IPS-20b (cell line): ENCODE measurements around the gene DZIP3.

Source experiments
- H3K27ac ChIP-seq: one replicate; pipeline ENCODE4 v1.5.1; 2013; ENCODE audit warnings: low read length
- H3K27me3 ChIP-seq: 2 replicates; pipeline ENCODE4 v1.6.1; 2013; ENCODE audit warnings: mild to moderate bottlenecking, low read length, inconsistent platforms; ENCODE audit not compliant: insufficient read depth
- H3K36me3 ChIP-seq: 2 replicates; pipeline ENCODE4 v1.6.1; 2013; ENCODE audit warnings: low read depth, mild to moderate bottlenecking, inconsistent platforms, low read length, moderate library complexity; ENCODE audit not compliant: insufficient read depth
- H3K4me1 ChIP-seq: 2 replicates; pipeline ENCODE4 v1.6.1; 2013; ENCODE audit warnings: mild to moderate bottlenecking, control low read depth, inconsistent platforms, low read length, moderate library complexity; ENCODE audit not compliant: insufficient read depth
- H3K4me3 ChIP-seq: 2 replicates; pipeline ENCODE4 v1.5.1; 2013; ENCODE audit warnings: mild to moderate bottlenecking, low read length, inconsistent platforms
- H3K9ac ChIP-seq: 2 replicates; pipeline ENCODE4 v1.6.1; 2013; ENCODE audit warnings: low read depth, mild to moderate bottlenecking, inconsistent platforms, low read length, moderate library complexity
- H3K9me3 ChIP-seq: 2 replicates; pipeline ENCODE4 v1.6.1; 2013; ENCODE audit warnings: mild to moderate bottlenecking, low read depth, low read length, inconsistent platforms; ENCODE audit not compliant: insufficient read depth

Gene DZIP3

DNA sequence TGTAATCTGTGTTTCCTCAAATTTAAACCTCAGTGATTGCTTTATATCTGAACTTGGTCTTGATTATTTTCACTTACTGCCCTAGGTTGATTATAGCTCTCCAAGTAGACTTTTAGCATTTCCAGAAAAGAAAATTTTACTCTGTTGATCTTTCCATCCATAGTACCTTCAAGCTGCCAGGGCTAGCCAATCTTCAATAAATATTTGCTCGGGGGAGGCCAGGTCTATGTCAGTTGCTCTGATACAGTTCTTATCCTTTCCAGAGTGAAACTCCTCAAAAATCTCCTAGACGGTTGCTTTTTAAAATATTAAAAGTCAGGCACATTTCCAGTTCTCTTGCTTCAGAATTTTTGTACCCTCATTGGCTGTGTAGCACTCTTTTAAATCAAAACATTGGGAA lies 128.9 kb downstream of the DZIP3 start:
- Histone ChIP-seq H3K4me1 (no peaks in the 10 kb centered on the region), H3K36me3 (no peaks in the 10 kb centered on the region), H3K9ac (no peak overlapping the region), H3K27ac (no peak overlapping the region), H3K27me3 (no peaks in the 10 kb centered on the region), H3K9me3 (no peaks in the 10 kb centered on the region), H3K4me3 (no peak overlapping the region)

- Histone ChIP-seq H3K36me3 (no peaks in the 10 kb centered on the region), H3K4me1 (no peaks in the 10 kb centered on the region), H3K27ac (no peak overlapping the region), H3K9ac (no peak overlapping the region), H3K4me3 (no peak overlapping the region), H3K9me3 (no peaks in the 10 kb centered on the region), H3K27me3 (no peaks in the 10 kb centered on the region)
Observed at GRCh38 chr3:108719178-108719806, 129.8 kb downstream of the DZIP3 start.

GRCh38 chr3:108722724-108723123 lies 133.2 kb downstream of the DZIP3 start:
- Histone ChIP-seq H3K27me3 (no peaks in the 10 kb centered on the region), H3K27ac (no peak overlapping the region), H3K9ac (no peak overlapping the region), H3K4me1 (no peaks in the 10 kb centered on the region), H3K36me3 (no peaks in the 10 kb centered on the region), H3K4me3 (no peak overlapping the region), H3K9me3 (no peaks in the 10 kb centered on the region; the same call in 1 of the 2 replicates)

GRCh38 chr3:108724101-108724500 lies 134.6 kb downstream of the DZIP3 start:
- H3K4me1 ChIP-seq: no peaks in the 10 kb centered on the region
- no peaks in the 10 kb centered on the region; the same call in 1 of the 2 replicates for H3K9me3 ChIP-seq
- no peaks in the 10 kb centered on the region for H3K27me3 ChIP-seq

GRCh38 chr3:108728105-108728504 lies 138.6 kb downstream of the DZIP3 start:
- H3K27me3 ChIP-seq: no peaks in the 10 kb centered on the region

More at GRCh38 chr3:108724101-108724500, 134.6 kb downstream of the DZIP3 start:
- no peak overlapping the region for H3K27ac ChIP-seq
- H3K36me3 ChIP-seq: no peaks in the 10 kb centered on the region
- H3K4me3 ChIP-seq: no peak overlapping the region
- no peak overlapping the region for H3K9ac ChIP-seq

GRCh38 chr3:108728934-108729333 lies 139.4 kb downstream of the DZIP3 start:
- H3K9me3 ChIP-seq: no peaks in the 10 kb centered on the region; the same call in 1 of the 2 replicates
- no peak overlapping the region for H3K9ac ChIP-seq
- no peaks in the 10 kb centered on the region for H3K4me1 ChIP-seq
- H3K4me3 ChIP-seq: no peak overlapping the region
- H3K27me3 ChIP-seq: no peaks in the 10 kb centered on the region
- H3K27ac ChIP-seq: no peak overlapping the region
- no peaks in the 10 kb centered on the region for H3K36me3 ChIP-seq

More at GRCh38 chr3:108728105-108728504, 138.6 kb downstream of the DZIP3 start:
- Histone ChIP-seq H3K27ac (no peak overlapping the region), H3K4me3 (no peak overlapping the region), H3K9ac (no peak overlapping the region), H3K9me3 (no peaks in the 10 kb centered on the region; the same call in 1 of the 2 replicates), H3K4me1 (no peaks in the 10 kb centered on the region), H3K36me3 (no peaks in the 10 kb centered on the region)

GRCh38 chr3:108736821-108737220 lies 147.3 kb downstream of the DZIP3 start:
- Histone ChIP-seq H3K9ac (no peak overlapping the region), H3K9me3 (no peaks in the 10 kb centered on the region), H3K4me1 (no peaks in the 10 kb centered on the region), H3K4me3 (no peak overlapping the region), H3K36me3 (no peaks in the 10 kb centered on the region), H3K27ac (no peak overlapping the region), H3K27me3 (no peaks in the 10 kb centered on the region)

- Histone ChIP-seq H3K27me3 (no peaks in the 10 kb centered on the region), H3K4me1 (no peaks in the 10 kb centered on the region), H3K4me3 (no peak overlapping the region), H3K9me3 (no peaks in the 10 kb centered on the region), H3K36me3 (no peaks in the 10 kb centered on the region), H3K27ac (no peak overlapping the region), H3K9ac (no peak overlapping the region)
Observed at GRCh38 chr3:108742929-108743328, 153.4 kb downstream of the DZIP3 start.
